OCI-LY1 (cell line): Measurements from ENCODE around the gene HLCS.

ENCODE experiments used
- H2AFZ ChIP-seq: fragments of 200-600 bp; sonication (generic), shearing (Covaris generic); 2 replicates; pipeline ENCODE4 v1.6.0; 2014; ENCODE audit warnings: antibody characterized with exemption, mild to moderate bottlenecking, low read length
- H3F3A ChIP-seq: fragments of 200-600 bp; sonication (generic), shearing (Covaris generic); 2 replicates; pipeline ENCODE4 v1.6.0; 2014; ENCODE audit warnings: mild to moderate bottlenecking, antibody characterized with exemption, low read length, moderate library complexity; ENCODE audit not compliant: insufficient read depth
- H3K27ac ChIP-seq: fragments of 200-600 bp; sonication (generic); 2 replicates; pipeline ENCODE4 v1.5.1; 2014; ENCODE audit warnings: low read length, mixed run types, mild to moderate bottlenecking, low read depth; ENCODE audit not compliant: poor library complexity, severe bottlenecking
- H3K27me3 ChIP-seq: fragments of 200-600 bp; sonication (generic); 2 replicates; pipeline ENCODE4 v1.6.0; 2014; ENCODE audit warnings: antibody characterized with exemption, mild to moderate bottlenecking, low read length, moderate library complexity; ENCODE audit not compliant: insufficient read depth
- H3K36me3 ChIP-seq: fragments of 200-600 bp; sonication (generic); 2 replicates; pipeline ENCODE4 v1.6.1; 2014; ENCODE audit warnings: mild to moderate bottlenecking, antibody characterized with exemption, low read length, moderate library complexity, mixed read lengths; ENCODE audit not compliant: insufficient read depth
- H3K4me1 ChIP-seq: fragments of 200-600 bp; sonication (generic); 2 replicates; pipeline ENCODE4 v1.5.1; 2014; ENCODE audit warnings: mild to moderate bottlenecking, low read length, moderate library complexity; ENCODE audit not compliant: insufficient read depth, severe bottlenecking
- H3K4me2 ChIP-seq: fragments of 200-600 bp; sonication (generic), shearing (Covaris generic); 2 replicates; pipeline ENCODE4 v1.6.1; 2014; ENCODE audit warnings: low read length
- H3K4me3 ChIP-seq: fragments of 200-600 bp; sonication (generic); 2 replicates; pipeline ENCODE4 v1.5.1; 2014; ENCODE audit warnings: low read length, low read depth, mild to moderate bottlenecking, mixed read lengths; ENCODE audit not compliant: poor library complexity, severe bottlenecking
- H3K79me2 ChIP-seq: fragments of 200-600 bp; shearing (Covaris generic); 2 replicates; pipeline ENCODE4 v1.6.1; 2016; ENCODE audit warnings: mixed run types, low read length, mixed read lengths; ENCODE audit not compliant: insufficient read depth
- H3K9ac ChIP-seq: fragments of 200-600 bp; sonication (generic), shearing (Covaris generic); 2 replicates; pipeline ENCODE4 v1.6.1; 2014; ENCODE audit warnings: mild to moderate bottlenecking, low read length, mixed read lengths
- H3K9me2 ChIP-seq: fragments of 200-600 bp; sonication (generic), shearing (Covaris generic); 2 replicates; pipeline ENCODE4 v1.6.1; 2014; ENCODE audit warnings: low read depth, mild to moderate bottlenecking, low read length, mixed read lengths
- H3K9me3 ChIP-seq: fragments of 200-600 bp; shearing (Covaris generic); 2 replicates; pipeline ENCODE4 v1.6.1; 2014; ENCODE audit warnings: low read length, mixed read lengths
- H4K20me1 ChIP-seq: fragments of 200-600 bp; sonication (generic), shearing (Covaris generic); 2 replicates; pipeline ENCODE4 v1.6.0; 2016; ENCODE audit warnings: mild to moderate bottlenecking, low read length; ENCODE audit not compliant: insufficient read depth
- EZH2 ChIP-seq: fragments of 200-600 bp; sonication (generic), shearing (Covaris generic); IDR thresholded peaks from 2 replicates; pipeline ENCODE4 v1.8.0; 2017; ENCODE audit warnings: borderline replicate concordance, mixed run types, mild to moderate bottlenecking, antibody characterized with exemption, low read length, moderate library complexity, mixed read lengths
- TF ChIP-seq, protein P1 (sequence below): fragments of 200-600 bp; sonication (generic), shearing (Covaris generic); IDR thresholded peaks from 2 replicates; pipeline ENCODE4 v1.5.1; 2017; ENCODE audit warnings: mild to moderate bottlenecking, antibody characterized with exemption, low read length, moderate library complexity, mixed read lengths

Gene HLCS

DNA sequence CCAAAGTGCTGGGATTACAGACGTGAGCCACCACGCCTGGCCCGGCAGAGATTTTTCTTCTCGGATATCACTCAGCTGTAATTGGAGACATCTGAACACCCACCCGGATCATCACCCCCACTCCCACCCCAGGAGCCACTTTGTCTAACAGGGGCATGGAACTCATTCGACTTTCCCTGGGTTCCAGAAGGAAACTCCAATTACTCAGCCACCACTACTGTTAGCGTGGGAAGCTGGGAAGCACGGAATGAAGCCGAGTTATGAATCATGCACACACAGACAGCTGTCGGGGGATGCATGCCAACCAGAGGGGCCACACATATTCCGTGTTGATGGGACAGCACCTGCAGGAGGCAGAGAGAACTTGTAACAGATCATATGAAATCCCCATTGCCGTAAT lies 85.2 kb downstream of the HLCS start:
- TF ChIP-seq, protein P1, sequence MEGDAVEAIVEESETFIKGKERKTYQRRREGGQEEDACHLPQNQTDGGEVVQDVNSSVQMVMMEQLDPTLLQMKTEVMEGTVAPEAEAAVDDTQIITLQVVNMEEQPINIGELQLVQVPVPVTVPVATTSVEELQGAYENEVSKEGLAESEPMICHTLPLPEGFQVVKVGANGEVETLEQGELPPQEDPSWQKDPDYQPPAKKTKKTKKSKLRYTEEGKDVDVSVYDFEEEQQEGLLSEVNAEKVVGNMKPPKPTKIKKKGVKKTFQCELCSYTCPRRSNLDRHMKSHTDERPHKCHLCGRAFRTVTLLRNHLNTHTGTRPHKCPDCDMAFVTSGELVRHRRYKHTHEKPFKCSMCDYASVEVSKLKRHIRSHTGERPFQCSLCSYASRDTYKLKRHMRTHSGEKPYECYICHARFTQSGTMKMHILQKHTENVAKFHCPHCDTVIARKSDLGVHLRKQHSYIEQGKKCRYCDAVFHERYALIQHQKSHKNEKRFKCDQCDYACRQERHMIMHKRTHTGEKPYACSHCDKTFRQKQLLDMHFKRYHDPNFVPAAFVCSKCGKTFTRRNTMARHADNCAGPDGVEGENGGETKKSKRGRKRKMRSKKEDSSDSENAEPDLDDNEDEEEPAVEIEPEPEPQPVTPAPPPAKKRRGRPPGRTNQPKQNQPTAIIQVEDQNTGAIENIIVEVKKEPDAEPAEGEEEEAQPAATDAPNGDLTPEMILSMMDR = no peak
- TF ChIP-seq EZH2 = no peak
- Histone ChIP-seq H3K9me3 (peaks cover 20% of the 10 kb centered on the region), H3K27me3 (no peaks in the 10 kb centered on the region), H3F3A (no peaks in the 10 kb centered on the region), H4K20me1 (no peaks in the 10 kb centered on the region), H3K27ac (no peak overlapping the region), H3K9ac (no peak overlapping the region), H3K36me3 (peaks cover 3% of the 10 kb centered on the region; the same call in 1 of the 2 replicates), H3K4me1 (no peaks in the 10 kb centered on the region), H3K79me2 (no peaks in the 10 kb centered on the region), H3K9me2 (no peaks in the 10 kb centered on the region), H2AFZ (no peak overlapping the region), H3K4me3 (no peak overlapping the region), H3K4me2 (no peak overlapping the region)

DNA sequence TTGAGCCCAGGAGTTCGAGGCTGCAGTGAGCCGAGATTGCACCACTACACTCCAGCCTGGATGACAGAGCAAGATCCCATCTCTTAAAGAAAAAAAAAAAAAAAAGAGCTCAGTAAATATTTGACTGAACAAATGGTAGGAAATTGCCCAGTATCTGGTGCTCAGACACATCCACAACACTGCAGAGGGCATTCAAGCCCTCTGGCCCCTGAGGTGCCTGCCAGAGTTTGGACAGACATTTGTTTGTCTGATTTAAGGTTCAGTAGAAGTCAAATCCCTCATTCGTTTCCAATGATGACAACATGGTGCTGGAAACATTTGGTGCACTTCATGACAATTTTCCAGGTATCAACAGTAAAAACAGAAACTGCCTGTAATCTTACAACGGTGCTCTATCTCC lies 86.6 kb downstream of the HLCS start:
- Histone ChIP-seq H3K79me2 (no peaks in the 10 kb centered on the region), H3K4me2 (no peak overlapping the region), H3K9me2 (no peaks in the 10 kb centered on the region), H3K9ac (no peak overlapping the region), H4K20me1 (no peaks in the 10 kb centered on the region), H3K9me3 (peaks cover 19% of the 10 kb centered on the region), H3K4me3 (no peak overlapping the region), H2AFZ (no peak overlapping the region), H3K27ac (no peak overlapping the region), H3F3A (no peaks in the 10 kb centered on the region), H3K27me3 (no peaks in the 10 kb centered on the region), H3K36me3 (peaks cover 3% of the 10 kb centered on the region; the same call in 1 of the 2 replicates), H3K4me1 (no peaks in the 10 kb centered on the region)
- no peak for TF ChIP-seq EZH2
- TF ChIP-seq, protein P1 = no peak

DNA sequence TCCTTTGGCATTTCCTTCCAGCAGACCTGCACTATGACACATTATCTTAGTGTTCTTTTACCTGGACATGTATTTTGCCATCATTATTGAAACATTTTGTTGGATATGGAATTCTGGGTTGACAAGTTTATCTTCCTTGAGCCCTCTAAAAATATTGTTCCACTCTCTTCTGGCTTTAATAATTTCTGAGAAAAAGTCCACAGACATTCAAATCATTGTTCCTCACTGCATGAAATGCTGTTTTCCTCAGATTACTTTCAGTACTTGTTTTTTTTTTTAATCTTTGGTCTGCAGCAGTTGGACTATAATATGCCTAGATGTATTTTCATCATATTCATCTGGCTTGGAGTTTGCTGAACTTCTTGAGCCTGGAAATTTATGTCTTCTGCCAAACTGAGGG lies 88.7 kb downstream of the HLCS start:
- no peak overlapping the region for H3K4me2 ChIP-seq
- H3K36me3 ChIP-seq = no peaks in the 10 kb centered on the region
- H3K4me3 ChIP-seq = no peak overlapping the region
- H3K9me2 ChIP-seq = no peaks in the 10 kb centered on the region
- H3F3A ChIP-seq = no peaks in the 10 kb centered on the region
- peaks cover 6% of the 10 kb centered on the region for H3K9me3 ChIP-seq
- no peaks in the 10 kb centered on the region for H3K4me1 ChIP-seq
- H3K9ac ChIP-seq = no peak overlapping the region
- H4K20me1 ChIP-seq = no peaks in the 10 kb centered on the region
- TF ChIP-seq, protein P1 = no peak
- TF ChIP-seq EZH2 = no peak
- H3K27ac ChIP-seq = no peak overlapping the region
- no peaks in the 10 kb centered on the region for H3K27me3 ChIP-seq
- H2AFZ ChIP-seq = no peak overlapping the region
- H3K79me2 ChIP-seq = no peaks in the 10 kb centered on the region
